NCI-H187 (cell line): Measurements from ENCODE around the gene TRAF3IP1.
"Not testable (repeated sequence)": the region's sequence is repeated elsewhere in the genome, so short reads cannot be mapped to it uniquely, and the experiment has no call there.

ENCODE experiments used
- DNase-seq, 2 experiments: peaks; one replicate each; lab custom pipeline; 2025; lab: John Stamatoyannopoulos, UW

The TRAF3IP1 gene

GRCh38 chr2:238308177-238308576, 12.1 kb upstream of the TRAF3IP1 start:
- no peak for DNase-seq

GRCh38 chr2:238310721-238311120, 9.6 kb upstream of the TRAF3IP1 start:
- DNase-seq: not testable (repeated sequence)

GRCh38 chr2:238313289-238313990, 6.9 kb upstream of the TRAF3IP1 start:
- DNase-seq: no peak

GRCh38 chr2:238313991-238314350, 6.3 kb upstream of the TRAF3IP1 start:
- DNase-seq: no peak

GRCh38 chr2:238314576-238314975, 5.7 kb upstream of the TRAF3IP1 start:
- no peak for DNase-seq

GRCh38 chr2:238315031-238315595, 5.2 kb upstream of the TRAF3IP1 start:
- DNase-seq: no peak

GRCh38 chr2:238320648-238321281, 447 bp downstream of the TRAF3IP1 start:
- no peak for DNase-seq

GRCh38 chr2:238321467-238321866, 1.1 kb downstream of the TRAF3IP1 start:
- no peak for DNase-seq

GRCh38 chr2:238322001-238322411, 1.7 kb downstream of the TRAF3IP1 start:
- DNase-seq: no peak

GRCh38 chr2:238324248-238324647, 3.9 kb downstream of the TRAF3IP1 start:
- not testable (repeated sequence) for DNase-seq

GRCh38 chr2:238325694-238326093, 5.4 kb downstream of the TRAF3IP1 start:
- DNase-seq: no peak

- no peak for DNase-seq
These were observed 6.6 kb downstream of the TRAF3IP1 start for GRCh38 chr2:238326801-238327365.

- no peak for DNase-seq
These were observed 7.4 kb downstream of the TRAF3IP1 start for GRCh38 chr2:238327751-238328150.

- DNase-seq: no peak
These were observed 10.1 kb downstream of the TRAF3IP1 start for GRCh38 chr2:238330391-238330790.

- no peak for DNase-seq
These were observed 11.6 kb downstream of the TRAF3IP1 start for GRCh38 chr2:238331916-238332315.

GRCh38 chr2:238334885-238335284, 14.6 kb downstream of the TRAF3IP1 start:
- DNase-seq: no peak

- not testable (repeated sequence) for DNase-seq
These were observed 15.3 kb downstream of the TRAF3IP1 start for GRCh38 chr2:238335591-238335990.

- DNase-seq: no peak
These were observed 15.8 kb downstream of the TRAF3IP1 start for GRCh38 chr2:238336151-238336550.

- DNase-seq: no peak
These were observed 16.6 kb downstream of the TRAF3IP1 start for GRCh38 chr2:238336793-238337444.

- DNase-seq: no peak
These were observed 17.5 kb downstream of the TRAF3IP1 start for GRCh38 chr2:238337846-238338245.

- no peak for DNase-seq
These were observed 18.5 kb downstream of the TRAF3IP1 start for GRCh38 chr2:238338710-238339394.

GRCh38 chr2:238339395-238339780, 19.1 kb downstream of the TRAF3IP1 start:
- DNase-seq: no peak
